OCI-LY3 (cell line): ENCODE measurements around the gene RNF217.

Experiments used
- H2AFZ ChIP-seq: fragments of 200-600, 300-600 bp; shearing (Covaris generic); 2 replicates; pipeline ENCODE4 v1.6.0; 2014; ENCODE audit warnings: antibody characterized with exemption, low read depth, low read length
- H3K27ac ChIP-seq: fragments of 200-600, 300-600 bp; sonication (generic); 2 replicates; pipeline ENCODE4 v1.5.1; 2014; ENCODE audit warnings: mild to moderate bottlenecking, low read length, moderate library complexity, mixed read lengths
- H3K27me3 ChIP-seq: fragments of 200-600, 300-600 bp; sonication (generic); 2 replicates; pipeline ENCODE4 v1.6.1; 2014; ENCODE audit warnings: low read depth, low read length, mixed read lengths
- H3K36me3 ChIP-seq: fragments of 200-600, 300-600 bp; sonication (generic); replicated peaks from 2 replicates; pipeline ENCODE3; 2014; ENCODE audit warnings: low read depth, low read length, mixed read lengths
- H3K4me1 ChIP-seq: fragments of 300-600, 200-600 bp; sonication (generic); 2 replicates; pipeline ENCODE4 v1.6.1; 2014; ENCODE audit warnings: low read length, mixed read lengths
- H3K4me2 ChIP-seq: fragments of 200-600, 300-600 bp; sonication (generic); 2 replicates; pipeline ENCODE4 v1.6.1; 2014; ENCODE audit warnings: low read length, mixed read lengths
- H3K4me3 ChIP-seq: fragments of 300-600, 200-600 bp; sonication (generic); 2 replicates; pipeline ENCODE4 v1.5.1; 2014; ENCODE audit warnings: antibody characterized with exemption, mild to moderate bottlenecking, low read length, moderate library complexity
- H3K79me2 ChIP-seq: fragments of 300-600, 200-600 bp; shearing (Covaris generic); 2 replicates; pipeline ENCODE4 v1.6.1; 2014; ENCODE audit warnings: mild to moderate bottlenecking, low read length, mixed read lengths
- H3K9ac ChIP-seq: fragments of 300-600, 200-600 bp; shearing (Covaris generic); 2 replicates; pipeline ENCODE4 v1.6.0; 2014; ENCODE audit warnings: mild to moderate bottlenecking, low read length, moderate library complexity
- H3K9me3 ChIP-seq: fragments of 200-600, 300-600 bp; shearing (Covaris generic); 2 replicates; pipeline ENCODE4 v1.6.1; 2014; ENCODE audit warnings: low read length, mixed read lengths; ENCODE audit not compliant: insufficient read depth
- H4K20me1 ChIP-seq: fragments of 200-600, 300-600 bp; sonication (generic); 2 replicates; pipeline ENCODE4 v1.6.1; 2016; ENCODE audit warnings: low read length, mixed read lengths; ENCODE audit not compliant: insufficient read depth
- EZH2phosphoT487 ChIP-seq: fragments of 200-600 bp; shearing (Covaris generic); IDR thresholded peaks from 2 replicates; pipeline ENCODE4 v1.6.1; 2018; ENCODE audit warnings: antibody characterized with exemption, mixed run types, low read depth
- TF ChIP-seq, protein P1 (sequence below): fragments of 200-600, 300-600 bp; sonication (generic); IDR thresholded peaks from 2 replicates; pipeline ENCODE4 v1.5.1; 2014; ENCODE audit warnings: antibody characterized with exemption, low read length, low read depth

The RNF217 gene

DNA sequence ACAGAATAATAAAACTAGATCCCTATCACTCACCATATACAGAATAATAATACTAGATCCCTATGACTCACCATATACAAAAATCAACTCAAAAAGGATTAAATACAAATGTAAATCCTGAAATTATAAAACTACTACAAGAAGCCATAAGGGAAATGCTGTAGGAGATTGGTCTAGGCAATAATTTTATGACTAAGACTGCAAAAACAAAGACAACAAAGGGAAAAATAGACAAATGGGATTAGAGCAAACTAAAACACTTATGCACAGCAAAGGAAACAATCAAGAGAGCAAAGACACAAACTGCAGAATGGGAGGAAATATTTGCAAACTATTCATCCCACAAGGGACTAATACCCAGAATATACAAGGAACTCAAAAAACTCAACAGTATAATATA lies 4.1 kb upstream of the RNF217 start:
- Histone ChIP-seq H3K9ac (no peak overlapping the region), H3K79me2 (no peaks in the 10 kb centered on the region), H3K4me1 (no peaks in the 10 kb centered on the region), H4K20me1 (no peaks in the 10 kb centered on the region), H3K4me2 (no peak overlapping the region), H3K36me3 (no peaks in the 10 kb centered on the region), H3K27me3 (no peaks in the 10 kb centered on the region), H3K9me3 (no peaks in the 10 kb centered on the region), H3K27ac (no peak overlapping the region), H2AFZ (no peak overlapping the region), H3K4me3 (no peak overlapping the region)
- no peak for TF ChIP-seq EZH2phosphoT487
- TF ChIP-seq, protein P1, sequence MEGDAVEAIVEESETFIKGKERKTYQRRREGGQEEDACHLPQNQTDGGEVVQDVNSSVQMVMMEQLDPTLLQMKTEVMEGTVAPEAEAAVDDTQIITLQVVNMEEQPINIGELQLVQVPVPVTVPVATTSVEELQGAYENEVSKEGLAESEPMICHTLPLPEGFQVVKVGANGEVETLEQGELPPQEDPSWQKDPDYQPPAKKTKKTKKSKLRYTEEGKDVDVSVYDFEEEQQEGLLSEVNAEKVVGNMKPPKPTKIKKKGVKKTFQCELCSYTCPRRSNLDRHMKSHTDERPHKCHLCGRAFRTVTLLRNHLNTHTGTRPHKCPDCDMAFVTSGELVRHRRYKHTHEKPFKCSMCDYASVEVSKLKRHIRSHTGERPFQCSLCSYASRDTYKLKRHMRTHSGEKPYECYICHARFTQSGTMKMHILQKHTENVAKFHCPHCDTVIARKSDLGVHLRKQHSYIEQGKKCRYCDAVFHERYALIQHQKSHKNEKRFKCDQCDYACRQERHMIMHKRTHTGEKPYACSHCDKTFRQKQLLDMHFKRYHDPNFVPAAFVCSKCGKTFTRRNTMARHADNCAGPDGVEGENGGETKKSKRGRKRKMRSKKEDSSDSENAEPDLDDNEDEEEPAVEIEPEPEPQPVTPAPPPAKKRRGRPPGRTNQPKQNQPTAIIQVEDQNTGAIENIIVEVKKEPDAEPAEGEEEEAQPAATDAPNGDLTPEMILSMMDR: no peak

DNA sequence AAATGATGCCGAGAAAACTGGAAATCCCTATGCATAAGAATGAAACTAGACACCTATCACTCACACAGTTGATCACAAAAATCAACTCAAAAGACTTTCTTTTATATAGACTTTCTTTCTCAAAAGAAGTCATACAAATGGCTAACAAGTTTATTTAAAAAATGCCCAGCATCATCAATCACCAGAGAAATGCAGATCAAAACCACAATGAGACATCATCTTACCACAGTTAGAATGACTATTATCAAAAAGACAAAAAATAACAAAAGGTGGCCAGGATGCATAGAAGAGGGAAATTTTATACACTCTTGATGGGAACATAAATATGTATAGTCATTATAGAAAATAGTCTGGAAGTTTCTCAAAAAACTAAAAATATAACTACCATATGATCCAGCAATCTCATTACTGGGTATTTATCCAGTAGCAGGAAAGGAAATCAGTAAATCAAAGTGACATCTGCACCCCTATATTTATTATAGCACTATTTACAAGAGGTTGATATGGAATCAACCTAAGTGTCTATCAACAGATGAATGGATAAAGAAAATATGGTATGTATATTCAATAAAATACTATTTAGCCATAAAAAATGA lies 3.4 kb upstream of the RNF217 start:
- no peak overlapping the region for H3K4me2 ChIP-seq
- no peak overlapping the region for H2AFZ ChIP-seq
- H3K27ac ChIP-seq: no peak overlapping the region
- TF ChIP-seq, protein P1: no peak
- TF ChIP-seq EZH2phosphoT487: no peak
- no peak overlapping the region for H3K9ac ChIP-seq
- H3K79me2 ChIP-seq: no peaks in the 10 kb centered on the region
- no peaks in the 10 kb centered on the region for H3K4me1 ChIP-seq
- no peaks in the 10 kb centered on the region for H3K9me3 ChIP-seq
- no peaks in the 10 kb centered on the region for H3K36me3 ChIP-seq
- H3K4me3 ChIP-seq: no peak overlapping the region
- H3K27me3 ChIP-seq: no peaks in the 10 kb centered on the region
- no peaks in the 10 kb centered on the region for H4K20me1 ChIP-seq

DNA sequence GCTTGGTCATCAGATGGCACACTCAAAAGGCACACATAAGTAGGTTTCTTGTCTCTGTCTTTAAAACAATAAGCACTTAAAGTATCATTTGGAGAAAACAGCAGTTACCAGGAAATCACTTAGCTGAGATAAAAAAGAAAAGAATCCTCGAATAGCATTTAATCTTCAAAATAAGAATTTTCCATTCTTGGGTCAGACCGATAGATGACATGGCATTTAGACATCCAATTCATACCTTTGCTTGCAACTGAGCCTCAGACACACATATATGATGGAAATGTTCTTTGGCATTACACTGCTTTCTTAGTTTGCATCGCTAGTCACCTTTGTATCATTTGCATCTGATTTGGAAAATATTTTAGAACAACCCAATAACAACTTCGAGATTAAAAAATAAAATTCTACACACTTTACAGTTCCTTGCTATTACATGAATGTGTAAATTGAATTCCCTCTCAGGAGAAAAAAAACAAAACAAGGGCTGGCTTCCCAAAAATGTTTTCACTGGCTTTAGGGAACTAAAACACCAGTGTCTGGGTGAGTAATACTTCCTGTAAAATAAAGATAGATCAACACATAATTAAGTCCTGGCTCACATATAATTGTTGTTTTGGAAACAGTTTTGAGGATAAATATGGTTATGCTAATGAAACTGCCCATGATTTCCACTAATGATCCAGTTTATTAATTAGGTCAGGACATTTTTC lies 1.3 kb upstream of the RNF217 start:
- TF ChIP-seq, protein P1: no peak
- TF ChIP-seq EZH2phosphoT487: no peak
- no peaks in the 10 kb centered on the region for H3K4me1 ChIP-seq
- no peaks in the 10 kb centered on the region for H3K9me3 ChIP-seq
- H3K4me3 ChIP-seq: no peak overlapping the region
- H3K9ac ChIP-seq: no peak overlapping the region
- H3K27me3 ChIP-seq: no peaks in the 10 kb centered on the region
- no peaks in the 10 kb centered on the region for H4K20me1 ChIP-seq
- H2AFZ ChIP-seq: no peak overlapping the region
- H3K27ac ChIP-seq: no peak overlapping the region
- H3K4me2 ChIP-seq: no peak overlapping the region
- no peaks in the 10 kb centered on the region for H3K79me2 ChIP-seq
- no peaks in the 10 kb centered on the region for H3K36me3 ChIP-seq

DNA sequence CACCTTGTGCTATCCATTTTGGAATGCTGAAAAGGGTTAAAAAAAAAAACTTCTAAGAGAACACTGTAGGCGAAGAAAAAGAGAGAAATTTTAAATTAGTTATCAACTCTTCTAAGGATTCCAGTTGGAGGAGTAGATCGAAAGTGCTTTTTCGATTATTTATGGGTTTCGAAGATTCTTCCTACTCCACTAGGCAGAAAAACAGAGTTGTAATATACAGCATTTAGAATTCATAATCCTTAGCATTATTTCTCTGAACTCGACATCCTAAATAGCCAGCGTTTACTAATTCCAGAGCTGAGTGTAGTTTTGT lies 817 bp upstream of the RNF217 start:
- Histone ChIP-seq H3K4me2 (no peak overlapping the region), H3K4me1 (no peaks in the 10 kb centered on the region), H4K20me1 (no peaks in the 10 kb centered on the region), H3K27ac (no peak overlapping the region), H3K79me2 (no peaks in the 10 kb centered on the region), H3K4me3 (no peak overlapping the region), H3K9me3 (no peaks in the 10 kb centered on the region), H3K27me3 (no peaks in the 10 kb centered on the region), H3K9ac (no peak overlapping the region), H3K36me3 (no peaks in the 10 kb centered on the region), H2AFZ (no peak overlapping the region)
- no peak for TF ChIP-seq EZH2phosphoT487
- TF ChIP-seq, protein P1: no peak
